Measurements from ENCODE around the gene ANKLE2.

GRCh38 chr12:132759359-132759758 lies 2.3 kb downstream of the ANKLE2 start:
- no peak for TF ChIP-seq POLR2AphosphoS5 (IDR thresholded peaks at IDR 0.05; ENCODE audit: low read depth, low read length)
- TF ChIP-seq SIN3A (IDR thresholded peaks at IDR 0.05; ENCODE audit: borderline replicate concordance, insufficient read depth, low read length): no peak

Data from PFSK-1 (cell line).